Limb (tissue), 2 donors: ENCODE data around the gene TADA2B.

ENCODE experiments used
- DNase-seq, 2 donors: peaks; one replicate each; pipeline ENCODE4 v3.0.0-alpha.2; 2016; ENCODE audit errors: extremely low spot score in 2 of 2

TADA2B gene

DNA sequence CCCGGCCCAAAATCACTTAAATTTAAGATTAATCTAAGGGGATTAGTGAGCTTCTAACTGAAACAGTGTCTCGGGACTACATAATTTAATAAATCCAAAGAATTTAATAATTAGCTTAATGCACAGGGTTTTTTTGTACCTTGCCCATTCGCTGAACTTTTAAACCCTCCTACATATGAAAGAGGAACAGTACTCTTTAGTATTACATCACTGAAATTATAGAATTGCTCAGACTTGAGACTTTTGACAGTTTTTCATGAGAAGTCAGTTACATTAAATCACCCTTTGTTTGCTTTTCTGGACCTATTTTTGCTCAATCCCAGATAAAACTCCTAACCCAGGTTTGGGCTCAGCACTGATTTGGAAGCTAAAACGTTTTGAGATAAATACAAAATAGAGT is 2.4 kb upstream of the TADA2B start:
- no peak for DNase-seq

DNA sequence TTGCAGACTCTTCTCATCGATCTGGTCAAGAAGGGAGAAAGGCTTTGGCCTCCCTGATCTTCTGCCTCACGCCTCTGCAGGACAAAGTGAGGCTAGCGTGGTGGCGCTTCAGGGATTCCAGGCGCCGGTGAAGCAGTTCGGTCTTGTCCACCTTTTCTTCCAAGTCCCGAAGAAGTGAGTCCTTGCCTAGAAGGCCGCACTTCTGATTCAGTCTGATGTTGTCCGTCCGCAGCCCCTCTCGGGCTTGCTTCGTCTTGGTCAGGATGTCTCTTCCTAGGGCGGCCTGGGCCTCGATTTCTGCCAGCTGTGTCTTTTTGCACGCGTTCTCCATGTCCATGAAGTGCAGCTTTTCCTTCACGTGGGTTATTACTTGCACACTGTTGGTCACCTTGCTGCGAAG is 1.9 kb upstream of the TADA2B start:
- DNase-seq = no peak

DNA sequence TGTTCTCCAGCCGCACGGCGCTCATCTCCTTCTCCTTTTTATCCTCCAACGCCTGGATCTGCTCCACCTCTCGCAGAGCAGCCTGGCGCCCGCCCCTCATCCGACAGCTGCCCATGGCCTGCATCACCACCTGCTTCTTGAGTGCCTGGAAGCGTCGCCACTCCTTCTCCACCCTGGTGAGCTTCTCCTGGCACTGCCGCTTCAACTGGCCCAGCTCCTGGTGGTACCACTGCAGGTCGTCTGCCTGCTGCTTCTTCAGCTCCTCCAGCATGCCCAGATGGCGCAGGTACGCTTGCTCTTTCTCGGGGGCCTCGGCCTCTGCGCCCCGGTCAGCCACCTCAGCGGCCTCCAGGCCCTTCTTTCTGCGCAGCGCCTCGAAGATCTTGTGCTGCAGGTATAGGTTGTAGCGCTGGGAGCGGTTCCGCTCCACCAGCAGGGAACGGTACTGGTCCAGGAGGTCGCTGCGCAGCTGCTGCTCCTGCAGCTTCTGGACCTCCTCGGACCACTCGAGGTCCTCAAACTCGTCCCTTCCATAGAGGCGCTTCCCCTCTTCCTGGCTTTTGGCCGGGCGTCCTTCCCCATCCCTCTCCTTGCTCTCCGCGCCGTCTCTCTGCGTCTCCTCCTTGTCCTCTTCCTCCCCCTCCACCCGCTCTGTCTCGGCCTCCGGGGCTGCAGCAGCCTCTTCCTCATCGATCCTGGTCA is 1.2 kb upstream of the TADA2B start:
- peak in 1 of 2 donors; percentile 32 for DNase-seq

DNA sequence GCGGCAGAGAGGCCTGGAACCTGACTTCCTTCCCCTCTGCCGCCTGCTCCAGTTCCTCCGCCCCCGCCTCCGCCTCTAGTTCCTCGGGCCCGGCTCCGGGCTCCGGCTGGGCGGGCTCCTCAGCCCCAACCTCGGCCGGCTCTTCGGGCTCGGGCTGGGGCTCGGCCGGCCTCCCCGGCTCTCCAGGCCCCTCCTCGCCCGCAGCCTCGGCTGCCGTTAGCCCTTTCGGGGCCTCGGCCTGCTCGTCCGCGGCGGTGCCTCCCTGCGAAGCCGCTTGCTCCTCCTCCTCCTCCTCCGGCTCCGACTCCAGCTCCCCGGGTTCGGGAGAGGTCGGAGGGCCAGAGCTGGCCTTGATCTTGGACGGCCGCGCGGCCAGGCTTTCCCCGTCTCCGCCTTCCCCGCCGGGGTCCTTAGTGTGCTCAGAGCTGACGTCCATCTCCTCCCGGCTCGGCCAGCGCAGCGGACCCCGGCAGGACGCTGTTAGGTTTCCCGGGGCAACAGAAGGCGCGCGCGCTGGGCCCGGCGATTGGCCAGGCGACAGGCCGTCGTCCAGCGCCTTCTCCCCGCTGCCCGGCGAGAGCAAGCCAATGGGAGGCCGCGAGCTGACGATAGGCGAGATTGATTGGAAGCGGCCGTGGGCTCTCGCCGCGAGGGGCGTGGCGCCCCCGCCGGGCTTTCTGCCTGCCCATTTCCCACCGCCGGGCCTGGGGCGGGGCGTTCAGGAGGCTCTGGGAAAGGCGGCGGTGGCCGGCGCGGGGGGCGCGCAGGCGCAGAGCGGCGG is 479 bp upstream of the TADA2B start:
- DNase-seq = peak; percentile 99

DNA sequence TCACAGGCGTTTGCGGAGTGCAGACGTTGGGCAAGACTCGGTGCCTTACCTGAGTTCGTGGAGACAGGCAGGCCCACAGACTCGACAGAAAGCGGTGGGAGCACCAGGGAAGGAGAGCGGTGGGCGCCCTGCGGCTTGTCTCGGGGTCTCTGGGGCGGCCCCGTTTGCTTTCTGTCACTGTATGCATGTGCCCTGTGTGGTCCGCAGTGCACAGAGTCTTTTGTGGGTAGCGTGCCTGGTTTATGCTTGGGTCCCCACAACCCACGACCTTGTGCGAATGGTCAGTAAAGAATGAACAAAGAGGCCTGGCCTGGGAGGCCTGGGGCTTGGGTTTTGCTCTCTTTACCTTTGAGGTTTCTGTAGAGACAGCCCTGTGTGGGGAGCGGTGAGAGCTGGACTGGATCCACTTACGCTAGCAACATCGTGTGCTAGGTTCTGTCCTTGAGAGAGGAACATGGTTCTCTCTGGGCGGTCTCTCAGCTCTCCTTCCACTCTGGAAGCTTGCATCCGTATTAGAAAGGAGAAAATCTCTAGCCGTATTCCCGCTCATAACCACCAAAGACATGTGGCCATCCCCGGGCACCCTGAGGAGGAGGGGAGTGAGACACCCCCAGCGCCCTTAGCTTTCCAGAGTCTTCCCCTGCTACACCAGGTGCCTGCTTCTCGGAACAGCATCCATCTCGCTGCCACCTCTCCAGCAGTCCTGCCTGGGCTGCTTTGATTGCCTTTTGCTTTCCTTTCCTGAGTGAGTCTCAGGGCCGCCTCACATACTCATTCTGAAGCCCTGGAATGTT is 1.2 kb downstream of the TADA2B start:
- DNase-seq = no peak

DNA sequence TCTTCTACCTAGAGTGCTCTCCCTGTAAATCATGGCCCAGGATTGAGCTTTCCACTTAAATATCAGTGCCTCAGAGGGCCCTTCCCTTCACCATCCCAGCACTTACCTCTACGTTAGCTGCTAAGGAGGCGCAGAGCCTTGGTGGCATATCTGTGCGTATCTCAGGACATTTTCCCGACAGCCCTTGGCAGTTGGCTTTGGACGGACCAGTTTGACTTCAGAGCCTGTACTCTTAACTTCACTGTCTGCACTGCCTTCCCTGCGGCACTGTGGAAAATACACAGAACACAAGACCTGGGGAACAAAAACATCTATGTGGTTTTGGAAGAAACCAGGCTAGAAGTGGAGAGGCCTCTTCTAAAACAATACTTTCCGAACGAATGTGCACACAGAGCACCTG is 2.4 kb downstream of the TADA2B start:
- DNase-seq = no peak

DNA sequence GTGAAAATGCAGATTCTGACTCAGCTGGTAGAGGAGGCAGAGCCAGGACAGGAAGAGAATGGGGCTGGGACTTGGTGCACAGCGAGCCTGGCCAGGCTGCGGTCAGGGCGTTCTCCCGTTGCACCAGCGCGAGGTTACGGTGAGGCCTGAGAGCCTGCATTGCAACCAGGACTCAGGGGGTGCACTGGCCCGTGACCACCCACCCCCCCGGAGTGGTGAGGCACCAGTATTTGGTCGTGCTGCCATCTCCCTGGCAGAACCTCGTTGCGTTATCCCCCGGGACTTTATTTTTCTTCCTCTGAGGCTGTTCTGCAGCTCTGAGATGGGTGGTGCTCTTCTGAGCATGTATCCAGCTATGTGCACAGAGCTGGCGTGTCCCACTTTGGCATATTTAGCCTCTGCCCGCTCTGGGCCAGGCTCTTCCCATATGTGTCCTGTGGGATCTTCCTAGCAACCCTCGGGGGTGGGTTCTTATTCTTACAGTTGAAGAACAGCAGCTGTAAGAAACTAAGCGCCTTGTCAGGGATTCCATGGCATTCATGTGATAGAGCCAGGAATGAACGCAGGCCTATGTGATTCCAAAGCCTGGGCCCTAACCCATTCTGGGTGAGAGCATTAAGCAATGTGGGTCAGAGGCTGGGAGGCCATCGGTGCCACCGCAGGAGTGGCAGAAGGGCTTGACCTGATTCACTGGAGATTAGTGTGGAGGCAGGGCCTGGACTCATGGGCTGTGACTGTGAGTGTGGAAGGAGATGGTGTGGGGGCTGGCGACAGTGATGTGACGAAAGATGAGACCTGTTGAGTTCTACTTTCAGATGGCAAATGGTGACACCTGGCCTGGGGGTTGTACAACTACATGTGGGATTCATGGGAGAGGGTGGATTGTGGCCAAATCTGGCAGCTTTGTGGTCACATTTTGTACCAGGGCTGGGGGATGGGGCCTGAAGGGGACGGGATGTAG is 3.1 kb downstream of the TADA2B start:
- no peak for DNase-seq

DNA sequence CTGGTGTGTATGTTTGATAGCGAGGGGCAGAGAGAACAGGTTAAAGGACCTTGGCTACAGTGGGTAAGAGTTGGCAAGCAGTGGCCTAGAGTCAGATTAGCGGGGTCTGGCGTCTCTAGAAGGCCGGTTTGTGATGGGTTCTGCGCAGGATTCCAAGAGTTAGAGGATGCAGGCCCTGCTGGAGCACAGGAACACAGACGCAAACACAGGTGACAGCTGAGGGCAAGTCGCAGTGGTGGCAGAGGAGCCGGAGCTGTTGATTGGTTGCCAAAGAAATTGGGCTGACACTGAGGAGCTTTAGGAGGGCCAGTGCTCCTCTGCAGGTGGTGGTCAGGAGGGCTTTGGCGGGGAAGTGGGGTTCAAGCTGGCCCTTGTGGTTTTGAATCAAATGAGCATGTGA is 3.8 kb downstream of the TADA2B start:
- no peak for DNase-seq

DNA sequence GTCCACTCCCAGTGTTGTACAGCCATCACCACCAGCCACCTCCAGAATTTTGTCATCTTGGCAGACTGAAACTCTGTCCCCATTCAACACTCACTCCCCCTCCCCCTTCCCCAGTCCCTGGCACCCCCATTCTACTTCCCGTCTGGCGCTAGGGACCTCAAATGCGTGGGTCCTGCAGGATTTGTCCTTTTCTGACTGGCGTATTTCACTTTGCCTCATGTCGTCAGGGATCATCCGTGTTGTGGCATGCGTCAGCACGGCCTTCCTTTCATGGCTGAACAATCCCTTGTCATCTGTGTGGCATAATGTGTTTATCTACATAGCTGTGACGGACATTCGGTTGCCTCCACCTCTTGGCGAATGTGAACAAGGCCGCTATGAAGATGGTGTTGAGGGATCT is 5.5 kb downstream of the TADA2B start:
- no peak for DNase-seq

DNA sequence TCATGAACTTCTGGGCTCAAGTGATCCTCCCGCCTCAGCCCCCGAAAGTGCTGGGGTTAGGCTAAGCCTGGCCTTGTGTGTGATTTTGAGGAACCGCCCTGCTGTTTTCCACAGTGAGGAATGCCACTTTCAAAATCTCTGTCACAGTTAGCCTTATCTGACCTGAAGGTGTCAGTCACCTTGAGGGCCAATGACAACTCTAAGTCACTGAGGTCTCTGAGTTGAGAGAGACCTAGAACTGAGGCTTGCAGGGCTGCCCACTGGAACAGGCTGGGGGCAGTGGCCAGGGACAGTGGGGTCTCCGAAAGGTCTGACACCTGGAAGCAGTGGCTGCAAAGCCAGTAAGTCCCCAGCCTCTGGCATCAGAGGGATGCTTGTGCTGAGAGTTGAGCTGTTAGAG is 6.1 kb downstream of the TADA2B start:
- no peak for DNase-seq

DNA sequence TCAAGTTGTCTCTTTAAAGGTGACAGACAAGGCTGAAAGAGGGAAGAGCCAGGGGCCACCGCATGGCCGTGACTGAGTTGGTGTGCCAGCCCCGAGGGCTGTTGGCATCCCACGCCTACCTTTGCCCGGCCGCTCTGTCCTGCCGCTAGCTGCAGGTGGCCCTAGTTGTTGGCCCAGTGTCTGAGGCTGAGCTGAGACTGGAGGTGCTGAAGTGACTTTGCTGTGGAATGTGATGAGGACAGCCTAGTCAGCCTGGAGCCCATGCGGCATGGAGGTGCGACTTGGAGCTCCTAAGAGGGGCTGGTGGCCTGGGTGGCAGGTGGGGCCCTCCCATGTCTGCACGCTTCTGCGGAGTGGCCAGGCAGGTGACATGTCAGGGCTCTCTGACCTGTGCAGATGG is 6.6 kb downstream of the TADA2B start:
- no peak for DNase-seq

DNA sequence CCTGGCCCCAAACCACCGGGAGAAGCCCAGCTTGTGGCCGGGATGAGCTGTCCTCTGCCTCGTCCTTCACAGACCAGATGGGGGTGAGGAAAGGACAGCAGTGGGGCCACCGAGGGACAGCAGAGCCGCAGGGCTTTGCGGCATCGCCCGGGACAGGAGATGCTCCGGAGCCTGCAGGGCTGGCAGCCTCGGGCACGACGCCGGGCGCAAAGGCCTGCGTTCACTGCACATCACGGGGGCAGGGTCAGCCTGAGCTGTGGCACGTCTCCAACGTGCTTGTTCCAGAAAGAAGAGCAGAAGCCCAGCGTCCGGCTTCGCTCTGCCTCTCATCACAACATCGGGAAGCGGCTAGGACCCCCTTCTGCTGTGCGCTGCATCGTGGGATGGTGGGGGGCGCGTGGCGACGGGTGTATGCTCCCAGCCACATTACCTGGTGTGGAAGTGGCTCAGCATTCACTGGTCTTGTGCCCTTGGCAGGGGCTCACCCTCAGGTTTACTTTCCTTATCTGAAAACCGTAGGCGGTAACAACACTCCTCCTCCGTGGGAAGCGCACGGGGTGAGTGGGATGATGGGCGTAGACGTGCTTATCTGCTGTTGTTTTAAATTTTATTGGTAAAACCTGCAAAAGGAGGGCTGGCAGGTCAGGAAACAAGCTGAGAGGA is 7.4 kb downstream of the TADA2B start:
- no peak for DNase-seq

DNA sequence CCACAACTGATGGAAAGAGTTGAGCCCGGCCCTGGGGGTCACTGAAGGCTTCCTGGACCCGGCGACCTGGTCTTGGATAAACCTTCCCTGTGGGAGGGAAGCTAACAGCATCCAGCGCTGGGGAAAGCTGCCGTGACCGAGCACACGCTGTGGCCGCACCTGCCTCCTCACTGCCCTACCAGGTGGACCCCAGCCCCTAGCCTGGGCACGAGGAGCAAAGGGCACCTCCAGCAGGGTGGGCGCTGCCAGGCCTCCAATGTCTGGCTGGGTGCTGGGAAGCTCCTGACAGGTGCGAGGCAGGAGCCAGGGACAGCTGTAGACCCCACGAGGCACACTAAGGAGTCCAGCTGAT is 7.9 kb downstream of the TADA2B start:
- no peak for DNase-seq

DNA sequence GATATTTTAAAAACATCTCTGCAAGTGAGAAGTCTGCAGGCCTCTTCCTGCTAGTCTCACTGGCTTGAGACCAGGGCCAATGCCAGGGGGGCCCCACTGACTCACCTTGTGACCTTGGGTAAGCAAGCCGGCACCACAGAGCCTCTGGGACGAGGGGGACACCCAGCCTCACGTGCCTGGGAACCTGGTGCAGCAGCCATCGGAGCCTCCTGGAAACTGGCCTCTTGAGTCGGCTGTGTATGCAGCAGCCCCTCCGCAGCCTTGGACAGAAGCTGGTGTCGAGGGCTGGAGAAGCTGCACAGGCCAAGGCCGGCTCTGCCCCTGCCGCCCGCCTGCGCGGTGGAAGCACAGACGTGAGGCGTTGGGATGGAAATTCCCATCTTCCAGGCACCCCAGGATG is 8.7 kb downstream of the TADA2B start:
- no peak for DNase-seq

DNA sequence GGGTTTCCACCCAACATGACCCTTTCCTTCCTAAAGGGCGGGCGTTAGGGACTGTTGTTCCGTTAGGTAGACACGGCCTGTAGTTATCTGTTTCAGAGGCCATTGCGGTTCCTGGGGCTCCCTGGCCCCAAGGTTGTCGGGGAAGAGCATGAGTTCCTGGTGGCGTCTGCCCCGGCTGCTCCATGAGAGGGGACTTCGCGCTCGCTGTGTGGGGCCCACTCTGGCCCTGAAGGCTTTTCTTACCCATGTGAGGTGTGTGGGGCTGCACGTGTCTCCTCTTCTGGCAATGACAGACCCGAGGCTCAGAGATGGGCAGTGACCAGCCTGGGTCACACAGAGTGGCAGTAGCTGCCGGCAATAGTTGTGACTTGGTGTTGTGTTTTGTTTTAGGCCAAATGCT is 9.1 kb downstream of the TADA2B start:
- DNase-seq = no peak

DNA sequence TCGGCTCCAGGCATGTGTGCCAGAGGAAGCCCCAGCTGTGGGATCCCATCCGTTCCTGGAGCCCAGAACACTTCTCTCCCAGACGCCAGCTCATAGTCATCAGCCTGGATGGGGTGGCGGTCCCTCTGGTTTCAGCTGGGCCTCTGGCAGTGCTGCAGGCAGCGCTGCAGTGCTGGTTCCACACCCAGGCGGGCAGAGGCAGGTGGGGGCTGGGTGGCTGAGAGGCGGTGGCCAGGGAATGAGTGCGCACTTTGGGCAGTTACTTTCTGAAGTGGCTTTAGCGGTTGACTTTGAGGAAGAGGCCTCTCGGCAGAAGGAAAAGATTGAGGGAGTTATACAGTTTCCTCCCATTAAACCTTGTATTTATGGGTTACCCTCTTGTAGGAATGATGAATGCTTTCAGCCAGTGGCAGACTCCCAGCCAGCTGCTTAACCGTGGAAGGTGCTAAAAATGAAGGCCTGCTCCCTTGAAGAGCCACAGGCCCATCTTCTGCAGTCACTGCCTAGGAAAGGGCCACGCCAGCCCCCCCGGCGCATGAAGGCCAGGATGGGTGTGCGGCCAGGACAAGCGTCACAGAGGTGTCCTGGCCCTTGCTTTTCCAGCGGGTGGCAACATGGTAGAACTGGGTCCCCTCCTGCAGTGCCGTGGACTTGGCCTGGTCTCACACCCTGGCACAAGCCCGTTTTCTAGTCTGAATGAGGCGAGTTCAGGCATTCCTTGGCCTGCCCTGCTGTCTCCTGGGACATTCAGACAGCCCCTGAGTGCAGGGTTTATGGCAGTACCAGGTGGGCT is 9.9 kb downstream of the TADA2B start:
- DNase-seq = peak in 1 of 2 donors; percentile 10

DNA sequence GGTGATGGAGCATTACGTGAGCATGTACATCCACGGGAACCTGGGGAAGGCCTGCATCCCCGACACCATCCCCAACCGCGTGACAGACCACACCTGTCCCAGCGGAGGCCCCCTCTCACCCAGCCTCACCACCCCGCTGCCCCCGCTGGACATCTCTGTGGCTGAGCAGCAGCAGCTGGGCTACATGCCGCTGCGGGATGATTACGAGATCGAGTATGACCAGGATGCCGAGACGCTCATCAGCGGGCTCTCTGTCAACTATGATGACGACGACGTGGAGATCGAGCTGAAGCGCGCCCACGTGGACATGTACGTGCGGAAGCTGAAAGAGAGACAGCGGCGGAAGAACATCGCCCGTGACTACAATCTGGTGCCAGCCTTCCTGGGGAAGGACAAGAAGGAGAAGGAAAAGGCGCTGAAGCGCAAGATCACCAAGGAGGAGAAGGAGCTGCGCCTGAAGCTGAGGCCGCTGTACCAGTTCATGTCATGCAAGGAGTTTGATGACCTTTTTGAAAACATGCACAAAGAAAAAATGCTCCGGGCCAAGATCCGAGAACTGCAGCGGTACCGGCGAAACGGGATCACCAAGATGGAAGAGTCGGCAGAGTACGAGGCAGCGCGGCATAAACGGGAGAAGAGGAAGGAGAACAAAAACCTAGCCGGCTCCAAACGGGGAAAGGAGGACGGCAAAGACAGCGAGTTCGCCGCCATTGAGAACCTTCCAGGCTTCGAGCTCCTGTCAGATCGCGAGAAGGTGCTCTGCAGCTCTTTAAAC is 11.1 kb downstream of the TADA2B start:
- no peak for DNase-seq

DNA sequence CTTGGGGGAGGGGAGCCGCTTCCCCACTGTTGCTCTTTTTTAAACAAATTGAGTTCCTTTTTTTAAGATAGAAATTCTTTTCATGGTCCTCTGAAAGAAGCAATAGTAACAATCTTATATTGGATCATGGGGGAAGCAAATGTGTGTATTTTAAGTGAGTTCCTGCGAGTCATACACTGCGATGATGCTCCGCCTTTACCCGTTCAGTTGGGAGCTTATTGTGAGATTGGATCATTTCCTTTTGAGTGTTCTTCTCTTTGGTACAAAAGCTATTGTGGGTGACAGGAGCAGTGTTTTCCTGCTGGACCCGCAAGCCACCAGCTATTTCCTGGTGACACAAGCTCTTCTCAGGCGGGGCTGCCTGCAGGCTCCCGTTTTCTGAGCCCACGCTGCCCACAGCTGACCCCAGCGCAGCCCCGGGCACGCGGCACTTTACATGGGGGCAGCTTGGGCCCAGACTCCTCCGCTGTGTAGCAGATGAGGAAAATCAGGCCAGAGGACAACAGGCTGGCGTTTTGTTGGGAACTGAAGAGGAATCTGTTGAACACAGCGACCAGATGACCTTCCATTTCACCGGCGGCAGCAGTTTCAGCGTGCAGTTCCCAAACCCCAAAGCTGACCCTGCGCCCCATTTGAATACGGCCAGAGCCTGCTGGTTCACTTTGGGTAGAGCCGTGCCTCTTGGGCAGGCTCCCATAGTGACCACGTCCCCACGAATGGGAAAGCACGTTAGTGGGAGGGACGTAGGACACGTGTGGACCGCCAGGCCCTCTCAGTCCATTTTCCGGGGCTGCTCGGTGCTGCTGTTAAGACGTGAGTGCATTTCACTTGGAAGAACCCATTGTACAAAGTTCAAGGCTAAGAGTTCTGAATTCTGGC is 12.2 kb downstream of the TADA2B start:
- DNase-seq = no peak
